BE2C (cell line): ENCODE results near the gene TSLP.

Experiments
- DNase-seq: peaks from one replicate; pipeline ENCODE4 v3.0.0-alpha.2; 2020
- H3K27me3 ChIP-seq: fragments of 250-450 bp; sonication (Bioruptor Pico); 2 replicates; pipeline ENCODE4 v1.5.1; 2020; ENCODE audit warnings: mild to moderate bottlenecking
- H3K36me3 ChIP-seq: fragments of 250-450 bp; sonication (Bioruptor Pico); 2 replicates; pipeline ENCODE4 v1.5.1; 2020; ENCODE audit warnings: mild to moderate bottlenecking
- H3K4me1 ChIP-seq: fragments of 250-450 bp; sonication (Bioruptor Pico); 2 replicates; pipeline ENCODE4 v1.5.1; 2020
- H3K4me3 ChIP-seq: 2 replicates; pipeline ENCODE4 v1.5.1; 2011; ENCODE audit warnings: low read depth, low read length
- H3K9me3 ChIP-seq: fragments of 250-450 bp; sonication (Bioruptor Pico); 2 replicates; pipeline ENCODE4 v1.5.1; 2020
- CTCF ChIP-seq: IDR thresholded peaks from 2 replicates; pipeline ENCODE4 v1.5.1; 2012; ENCODE audit warnings: mild to moderate bottlenecking, low read depth, low read length

TSLP gene

GRCh38 chr5:111117136-111117535 lies 45.6 kb downstream of the TSLP start:
- H3K9me3 ChIP-seq = no peaks in the 10 kb centered on the region
- no peak overlapping the region for H3K4me3 ChIP-seq
- H3K36me3 ChIP-seq = peaks cover 80% of the 10 kb centered on the region
- DNase-seq = no peak
- no peaks in the 10 kb centered on the region for H3K4me1 ChIP-seq
- H3K27me3 ChIP-seq = no peaks in the 10 kb centered on the region
- no peak for TF ChIP-seq CTCF

- Histone ChIP-seq H3K9me3 (no peaks in the 10 kb centered on the region), H3K4me3 (no peak overlapping the region), H3K4me1 (no peaks in the 10 kb centered on the region), H3K36me3 (peaks cover 85% of the 10 kb centered on the region), H3K27me3 (no peaks in the 10 kb centered on the region)
- no peak for TF ChIP-seq CTCF
- no peak for DNase-seq
These were observed 47.7 kb downstream of the TSLP start for GRCh38 chr5:111119221-111119620.

- peaks cover 83% of the 10 kb centered on the region for H3K36me3 ChIP-seq
- no peaks in the 10 kb centered on the region for H3K9me3 ChIP-seq
- H3K27me3 ChIP-seq = no peaks in the 10 kb centered on the region
- H3K4me1 ChIP-seq = no peaks in the 10 kb centered on the region
- no peak overlapping the region for H3K4me3 ChIP-seq
- DNase-seq = no peak
- no peak for TF ChIP-seq CTCF
These were observed 48.3 kb downstream of the TSLP start for GRCh38 chr5:111119856-111120255.

GRCh38 chr5:111120911-111121310 lies 49.4 kb downstream of the TSLP start:
- Histone ChIP-seq H3K9me3 (no peaks in the 10 kb centered on the region), H3K27me3 (no peaks in the 10 kb centered on the region), H3K4me1 (no peaks in the 10 kb centered on the region), H3K36me3 (peaks cover 87% of the 10 kb centered on the region), H3K4me3 (no peak overlapping the region)
- no peak for DNase-seq
- TF ChIP-seq CTCF = no peak

- H3K4me1 ChIP-seq = no peaks in the 10 kb centered on the region
- H3K9me3 ChIP-seq = no peaks in the 10 kb centered on the region
- no peak for TF ChIP-seq CTCF
- DNase-seq = no peak
- H3K27me3 ChIP-seq = no peaks in the 10 kb centered on the region
- H3K36me3 ChIP-seq = peaks cover 86% of the 10 kb centered on the region
- H3K4me3 ChIP-seq = no peak overlapping the region
These were observed 50.4 kb downstream of the TSLP start for GRCh38 chr5:111121926-111122325.

GRCh38 chr5:111122398-111122797 lies 50.9 kb downstream of the TSLP start:
- Histone ChIP-seq H3K36me3 (peaks cover 83% of the 10 kb centered on the region), H3K4me1 (no peaks in the 10 kb centered on the region), H3K27me3 (no peaks in the 10 kb centered on the region), H3K9me3 (no peaks in the 10 kb centered on the region), H3K4me3 (no peak overlapping the region)
- no peak for DNase-seq
- no peak for TF ChIP-seq CTCF
